ENCODE data around the gene FGF12. TPM values are rescaled to one million over a fixed set of nuclear protein-coding genes. Genes with fewer than 3 reads are reported as not detected.

The FGF12 gene
- total RNA-seq, 1 experiment from 2014 or later, result 0.07 TPM

- TF ChIP-seq MAX (IDR thresholded peaks at IDR 0.05) (no peak), ATF3 (IDR thresholded peaks at IDR 0.05) (no peak)
Observed at GRCh38 chr3:192597913-192598312, 129.4 kb downstream of the FGF12 start (continued).

GRCh38 chr3:192597506-192597905 is 129.8 kb downstream of the FGF12 start:
- POLR2A ChIA-PET, result no interaction called here
- H4K20me1 ChIP-seq (ENCODE audit: insufficient read depth), result no peaks in the 10 kb centered on the region
- no peak for DNase-seq (ENCODE audit: low read depth, low spot score)
- RAD21 ChIA-PET (ENCODE audit: low non-redundant PET in 1 of 2, low total read pairs in 2 of 2, uncharacterized antibody in 2 of 2, unreplicated experiment in 2 of 2), result no interaction called here
- no peaks in the 10 kb centered on the region for H3K79me2 ChIP-seq (ENCODE audit: insufficient read depth, low read length)
- no peaks in the 10 kb centered on the region for H3K9me2 ChIP-seq (ENCODE audit: insufficient read depth)
- CTCF ChIA-PET, result no interaction called here
- no peaks in the 10 kb centered on the region for H3K36me3 ChIP-seq (ENCODE audit: control insufficient read depth in 1 of 2, insufficient read depth in 2 of 2, low read length in 2 of 2)
- no peak overlapping the region for H3K9ac ChIP-seq (ENCODE audit: low read length)
- peaks cover 4% of the 10 kb centered on the region; the same call in 1 of the 2 replicates for H3K27me3 ChIP-seq (ENCODE audit: insufficient read depth, low read length)
- H2AFZ ChIP-seq (ENCODE audit: low read depth, low read length, poor library complexity, severe bottlenecking), result no peak overlapping the region
- ATAC-seq, result no peak
- no peak overlapping the region for H3K27ac ChIP-seq (ENCODE audit: low read depth, low read length)
- TF ChIP-seq CTCF (IDR thresholded peaks at IDR 0.05 in 2 of 3, conservative IDR thresholded peaks at IDR 0.05 in 1 of 3; ENCODE audit: borderline replicate concordance in 1 of 3, insufficient read depth in 1 of 3, low read depth in 2 of 3, low read length in 2 of 3), result no peak
- TF ChIP-seq YY1 (IDR thresholded peaks at IDR 0.05; ENCODE audit: extremely low read depth, insufficient replicate concordance, low read depth, low read length), result no peak
- no peak for TF ChIP-seq EGR1 (IDR thresholded peaks at IDR 0.05; ENCODE audit: low read depth)
- TF ChIP-seq RAD21 (IDR thresholded peaks at IDR 0.05; ENCODE audit: low read depth), result no peak
- no peak for TF ChIP-seq POLR2A (IDR thresholded peaks at IDR 0.05; ENCODE audit: borderline replicate concordance, extremely low read depth, insufficient read depth, insufficient read length)
- no peak for TF ChIP-seq MAX (IDR thresholded peaks at IDR 0.05)
- TF ChIP-seq TCF7L2 (IDR thresholded peaks at IDR 0.05; ENCODE audit: borderline replicate concordance, extremely low read depth, insufficient read depth, insufficient read length), result no peak
- TF ChIP-seq JUND (IDR thresholded peaks at IDR 0.05), result no peak
- no peak for TF ChIP-seq ELF1 (IDR thresholded peaks at IDR 0.05; ENCODE audit: borderline replicate concordance, low read depth)
- no peak for TF ChIP-seq ATF3 (IDR thresholded peaks at IDR 0.05)
- TF ChIP-seq FOSL1 (IDR thresholded peaks at IDR 0.05; ENCODE audit: low read depth), result no peak
- TF ChIP-seq SP1 (IDR thresholded peaks at IDR 0.05; ENCODE audit: low read depth), result no peak
- no peak for TF ChIP-seq SIN3A (IDR thresholded peaks at IDR 0.05; ENCODE audit: low read depth)
- TF ChIP-seq EZH2 (IDR thresholded peaks at IDR 0.05), result no peak
- H3K4me3 ChIP-seq (replicated peaks in 1 of 2; ENCODE audit: low read depth in 1 of 2, low read length in 2 of 2), result no peak overlapping the region
- no TSS peak for BruUV-seq (replicated peaks)
- intact Hi-C loops (cut with micrococcal nuclease), result no loop called here
- H3K4me2 ChIP-seq (ENCODE audit: low read length), result no peak overlapping the region
- H3K9me3 ChIP-seq (ENCODE audit: control insufficient read depth in 1 of 2, insufficient read depth in 1 of 2, low read depth in 1 of 2, low read length in 2 of 2), result no peaks in the 10 kb centered on the region
- no peaks in the 10 kb centered on the region for H3K4me1 ChIP-seq (ENCODE audit: control insufficient read depth in 1 of 2, insufficient read depth in 2 of 2, low read length in 2 of 2)
